ENCODE data around the gene SELENOT.

SELENOT gene

DNA sequence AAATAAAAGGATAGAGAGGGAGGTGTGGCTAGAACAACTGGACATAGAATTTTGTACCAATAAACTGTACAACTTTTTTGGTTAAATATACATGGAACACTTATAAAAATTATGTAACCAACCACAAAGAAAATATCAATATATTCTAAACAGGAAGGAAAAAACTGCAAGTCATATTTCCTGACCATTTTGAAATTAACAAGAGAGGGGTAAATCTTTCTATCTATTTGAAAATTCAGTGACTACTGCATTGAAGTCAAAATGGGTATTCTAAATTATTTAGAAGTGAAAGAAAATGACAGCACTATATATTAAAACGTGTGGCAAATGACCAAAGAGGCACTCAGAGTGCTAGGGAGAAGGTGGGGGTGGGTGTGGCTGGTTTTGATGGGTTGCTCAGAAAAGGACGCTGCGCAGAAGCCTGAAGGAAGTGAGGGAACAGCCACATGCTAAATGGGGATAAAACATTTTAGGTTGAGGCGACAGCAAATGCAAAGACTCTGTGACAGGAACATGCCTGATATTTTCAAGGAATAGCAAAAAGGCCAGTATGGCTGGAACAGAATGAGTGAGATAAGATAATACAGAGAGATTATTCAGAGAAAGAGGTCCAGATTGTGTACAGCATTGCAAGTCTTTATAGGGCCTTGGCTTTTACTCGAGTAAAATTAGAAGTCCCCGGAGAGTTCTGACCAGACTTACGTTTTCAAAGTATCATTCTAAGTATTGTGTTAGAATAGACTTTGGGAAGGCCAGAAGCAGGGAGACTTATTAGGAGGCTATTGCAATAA is 59.5 kb downstream of the SELENOT start:
- DNase-seq (ENCODE audit: low read depth, low spot score), result no peak

GRCh38 chr3:150663461-150663860 is 60.3 kb downstream of the SELENOT start:
- DNase-seq (ENCODE audit: low read depth, low spot score), result no peak

- DNase-seq (ENCODE audit: low read depth, low spot score), result no peak
These were observed 63.0 kb downstream of the SELENOT start for GRCh38 chr3:150666167-150666566.

DNA sequence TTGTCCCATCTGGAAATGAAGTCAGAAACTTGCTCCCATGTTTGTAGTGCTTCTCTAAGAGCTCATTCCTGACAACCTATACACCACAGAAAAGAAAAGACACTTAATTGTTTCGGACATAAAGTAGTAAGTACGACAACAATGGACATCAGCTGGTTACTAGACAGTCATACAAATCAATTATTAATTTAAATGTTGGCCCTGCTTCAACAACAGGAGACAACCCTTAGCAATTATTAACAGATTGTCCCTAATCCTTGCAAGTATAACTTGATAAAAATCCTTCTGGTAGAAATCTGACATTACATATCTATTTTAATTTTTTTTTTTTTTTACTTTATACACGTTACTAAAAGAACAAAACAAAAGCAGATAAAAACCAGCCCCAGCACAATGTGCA is 70.8 kb downstream of the SELENOT start:
- DNase-seq (ENCODE audit: low read depth, low spot score), result no peak

- DNase-seq (ENCODE audit: low read depth, low spot score), result no peak
These were observed 72.5 kb downstream of the SELENOT start for GRCh38 chr3:150675587-150675986.
